ENCODE measurements around the gene RASA3. TPM values are rescaled to one million over a fixed set of nuclear protein-coding genes. Genes with fewer than 3 reads are reported as not detected.

The RASA3 gene
- total RNA-seq, 2 experiments from 2014 or later = 3.6 to 17.9 TPM

- peak overlapping the region; percentile 87; the same call in 1 of the 2 replicates for H2AFZ ChIP-seq (ENCODE audit: low read length)
- no peaks in the 10 kb centered on the region for H3K79me2 ChIP-seq (ENCODE audit: insufficient read depth, low read depth, low read length)
- no peaks in the 10 kb centered on the region for H3K9me3 ChIP-seq (ENCODE audit: low read length)
- no TSS peak for BruUV-seq (replicated peaks)
- peak; percentile 78 for DNase-seq (ENCODE audit: low spot score)
- no peaks in the 10 kb centered on the region for H3K36me3 ChIP-seq (ENCODE audit: insufficient read depth, low read length)
- H3K9me2 ChIP-seq (ENCODE audit: insufficient read depth, low read length) = no peaks in the 10 kb centered on the region
- peaks cover 35% of the 10 kb centered on the region for H3K4me1 ChIP-seq (ENCODE audit: insufficient read depth, low read length, poor library complexity, severe bottlenecking)
- peak overlapping the region; percentile 70 for H3K27ac ChIP-seq (ENCODE audit: low read depth, low read length, poor library complexity, severe bottlenecking)
- H3K4me3 ChIP-seq (ENCODE audit: low read depth, low read length, poor library complexity, severe bottlenecking) = no peak overlapping the region
- peak overlapping the region; percentile 65 for H3K4me2 ChIP-seq (ENCODE audit: low read length)
- ChIA-PET POLR2A (no interaction called here), CTCF (ENCODE audit: unreplicated experiment) (no interaction called here)
- intact Hi-C loops (cut with micrococcal nuclease; ENCODE audit: unreplicated experiment) = loop anchor here (2.0 kb wide), 1 partner anchor 83 kb away; no protein-coding TSS in a partner anchor
- TF ChIP-seq EZH2phosphoT487 (IDR thresholded peaks at IDR 0.05; ENCODE audit: borderline replicate concordance, low read depth, low read length) = no peak
- TF ChIP-seq, protein P1, sequence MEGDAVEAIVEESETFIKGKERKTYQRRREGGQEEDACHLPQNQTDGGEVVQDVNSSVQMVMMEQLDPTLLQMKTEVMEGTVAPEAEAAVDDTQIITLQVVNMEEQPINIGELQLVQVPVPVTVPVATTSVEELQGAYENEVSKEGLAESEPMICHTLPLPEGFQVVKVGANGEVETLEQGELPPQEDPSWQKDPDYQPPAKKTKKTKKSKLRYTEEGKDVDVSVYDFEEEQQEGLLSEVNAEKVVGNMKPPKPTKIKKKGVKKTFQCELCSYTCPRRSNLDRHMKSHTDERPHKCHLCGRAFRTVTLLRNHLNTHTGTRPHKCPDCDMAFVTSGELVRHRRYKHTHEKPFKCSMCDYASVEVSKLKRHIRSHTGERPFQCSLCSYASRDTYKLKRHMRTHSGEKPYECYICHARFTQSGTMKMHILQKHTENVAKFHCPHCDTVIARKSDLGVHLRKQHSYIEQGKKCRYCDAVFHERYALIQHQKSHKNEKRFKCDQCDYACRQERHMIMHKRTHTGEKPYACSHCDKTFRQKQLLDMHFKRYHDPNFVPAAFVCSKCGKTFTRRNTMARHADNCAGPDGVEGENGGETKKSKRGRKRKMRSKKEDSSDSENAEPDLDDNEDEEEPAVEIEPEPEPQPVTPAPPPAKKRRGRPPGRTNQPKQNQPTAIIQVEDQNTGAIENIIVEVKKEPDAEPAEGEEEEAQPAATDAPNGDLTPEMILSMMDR (conservative IDR thresholded peaks at IDR 0.05; ENCODE audit: low read length) = peak; percentile 71
- no peaks in the 10 kb centered on the region for H4K20me1 ChIP-seq (ENCODE audit: insufficient read depth, low read length)
These were observed 11.6 kb upstream of the RASA3 start for GRCh38 chr13:114143806-114144605.

DNA sequence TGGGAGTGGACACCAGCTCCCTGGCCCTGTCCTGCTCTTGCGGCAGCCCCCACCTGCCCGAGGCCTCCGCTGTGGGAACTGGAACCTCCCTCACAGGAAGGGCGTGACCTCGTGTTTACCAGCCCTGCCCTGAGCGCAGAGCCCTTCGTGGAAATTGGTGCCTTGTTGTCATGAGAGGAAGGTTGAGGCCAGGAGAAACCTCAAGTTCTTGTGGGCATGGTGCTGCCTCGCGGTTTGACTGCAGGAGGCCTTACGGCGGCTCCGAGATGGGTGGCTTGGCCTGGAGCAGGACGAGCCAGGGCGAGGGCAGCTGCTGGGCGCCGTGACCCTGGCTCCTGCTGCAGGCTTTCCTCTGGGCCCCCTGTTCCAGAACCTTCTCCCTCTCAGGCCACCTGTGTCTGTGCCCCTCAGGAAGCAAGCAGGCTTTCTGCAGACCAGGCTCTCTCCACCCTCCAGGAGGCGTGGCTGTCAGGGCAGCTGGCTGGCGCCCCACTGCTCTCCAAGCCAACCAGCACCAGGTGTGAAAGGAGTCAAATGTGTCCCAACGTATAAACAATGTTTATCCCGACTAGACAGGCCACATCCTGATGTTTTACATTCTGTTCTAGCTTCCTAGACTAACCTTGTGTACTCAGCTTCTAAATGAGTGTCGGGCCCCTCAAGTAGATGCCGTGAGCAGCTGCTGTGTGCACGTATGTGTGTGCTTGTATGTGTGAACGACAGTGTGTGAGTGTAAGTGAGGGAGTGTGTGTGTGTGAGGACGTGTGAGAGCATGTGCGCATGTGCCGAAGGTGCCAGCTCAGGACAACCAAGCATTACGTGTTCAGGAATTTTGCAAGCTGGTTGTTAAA is 10.4 kb upstream of the RASA3 start:
- peaks cover 35% of the 10 kb centered on the region for H3K4me1 ChIP-seq (ENCODE audit: insufficient read depth, low read length, poor library complexity, severe bottlenecking)
- H3K36me3 ChIP-seq (ENCODE audit: insufficient read depth, low read length) = no peaks in the 10 kb centered on the region
- ChIA-PET CTCF (ENCODE audit: unreplicated experiment) (interaction anchor here (0.6 kb wide), 1 partner anchor 69 kb away, joined by 4 read pairs; no protein-coding TSS in a partner anchor), POLR2A (interaction anchor here (0.5 kb wide), 1 partner anchor 29 kb away, joined by 4 read pairs; no protein-coding TSS in a partner anchor)
- H3K4me3 ChIP-seq (ENCODE audit: low read depth, low read length, poor library complexity, severe bottlenecking) = peak overlapping the region; percentile 15
- H2AFZ ChIP-seq (ENCODE audit: low read length) = peak overlapping the region; percentile 87
- intact Hi-C loops (cut with micrococcal nuclease; ENCODE audit: unreplicated experiment) = loop anchor here (2.0 kb wide), 1 partner anchor 84 kb away; no protein-coding TSS in a partner anchor
- no peaks in the 10 kb centered on the region for H3K9me2 ChIP-seq (ENCODE audit: insufficient read depth, low read length)
- H3K9me3 ChIP-seq (ENCODE audit: low read length) = no peaks in the 10 kb centered on the region
- TF ChIP-seq, protein P1 (conservative IDR thresholded peaks at IDR 0.05; ENCODE audit: low read length) = no peak
- no peak for TF ChIP-seq EZH2phosphoT487 (IDR thresholded peaks at IDR 0.05; ENCODE audit: borderline replicate concordance, low read depth, low read length)
- peak overlapping the region; percentile 65 for H3K4me2 ChIP-seq (ENCODE audit: low read length)
- DNase-seq (ENCODE audit: low spot score) = peak; percentile 69
- no peaks in the 10 kb centered on the region for H4K20me1 ChIP-seq (ENCODE audit: insufficient read depth, low read length)
- peak overlapping the region; percentile 70 for H3K27ac ChIP-seq (ENCODE audit: low read depth, low read length, poor library complexity, severe bottlenecking)
- no TSS peak for BruUV-seq (replicated peaks)
- no peaks in the 10 kb centered on the region for H3K79me2 ChIP-seq (ENCODE audit: insufficient read depth, low read depth, low read length)
